ENCODE measurements around the gene FBF1.
A peak's percentile ranks its signal among the peaks of the same experiment; 100 is the strongest.

Gene FBF1

DNA sequence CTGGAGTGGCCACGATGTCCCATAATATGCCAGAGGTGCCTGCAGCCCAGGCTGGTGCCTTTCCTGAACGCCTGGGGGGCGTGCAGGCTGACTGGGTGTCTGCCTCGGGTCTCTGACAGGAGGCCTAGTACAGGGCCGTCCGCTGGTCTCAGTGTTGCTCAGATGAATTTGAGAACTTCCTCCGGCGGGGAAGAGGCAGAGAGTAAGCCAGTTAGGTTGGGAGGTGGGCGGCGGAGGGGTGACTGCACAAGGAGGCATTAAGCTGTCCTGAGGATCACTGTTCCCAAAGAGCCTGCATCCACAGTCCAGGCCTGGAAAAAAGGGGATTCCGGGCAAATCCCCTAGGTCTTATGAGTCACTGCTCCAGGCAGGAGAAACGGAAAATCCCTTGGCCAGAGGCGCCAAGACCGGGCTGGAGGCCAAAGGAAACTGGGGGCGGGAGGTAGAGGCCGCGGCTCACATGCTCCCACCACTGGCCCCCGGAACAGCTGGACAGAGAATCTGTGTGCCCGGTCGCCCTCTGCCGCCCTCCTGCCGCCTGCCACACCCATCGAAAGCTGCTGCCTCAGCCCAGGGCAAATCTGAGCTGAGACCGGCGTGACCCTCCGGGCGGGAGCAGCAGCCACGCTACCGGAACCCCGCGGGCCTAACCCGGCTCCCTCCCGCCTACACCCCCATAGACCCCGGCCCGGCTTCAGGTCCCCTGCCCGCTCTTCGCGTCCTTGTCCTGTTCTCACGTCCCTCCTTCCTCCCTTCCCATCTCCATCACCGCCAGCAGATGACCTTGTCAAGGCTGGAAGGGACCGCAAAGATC is 63.7 kb downstream of the FBF1 start:
- TF ChIP-seq, protein P1, sequence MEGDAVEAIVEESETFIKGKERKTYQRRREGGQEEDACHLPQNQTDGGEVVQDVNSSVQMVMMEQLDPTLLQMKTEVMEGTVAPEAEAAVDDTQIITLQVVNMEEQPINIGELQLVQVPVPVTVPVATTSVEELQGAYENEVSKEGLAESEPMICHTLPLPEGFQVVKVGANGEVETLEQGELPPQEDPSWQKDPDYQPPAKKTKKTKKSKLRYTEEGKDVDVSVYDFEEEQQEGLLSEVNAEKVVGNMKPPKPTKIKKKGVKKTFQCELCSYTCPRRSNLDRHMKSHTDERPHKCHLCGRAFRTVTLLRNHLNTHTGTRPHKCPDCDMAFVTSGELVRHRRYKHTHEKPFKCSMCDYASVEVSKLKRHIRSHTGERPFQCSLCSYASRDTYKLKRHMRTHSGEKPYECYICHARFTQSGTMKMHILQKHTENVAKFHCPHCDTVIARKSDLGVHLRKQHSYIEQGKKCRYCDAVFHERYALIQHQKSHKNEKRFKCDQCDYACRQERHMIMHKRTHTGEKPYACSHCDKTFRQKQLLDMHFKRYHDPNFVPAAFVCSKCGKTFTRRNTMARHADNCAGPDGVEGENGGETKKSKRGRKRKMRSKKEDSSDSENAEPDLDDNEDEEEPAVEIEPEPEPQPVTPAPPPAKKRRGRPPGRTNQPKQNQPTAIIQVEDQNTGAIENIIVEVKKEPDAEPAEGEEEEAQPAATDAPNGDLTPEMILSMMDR (IDR thresholded peaks at IDR 0.05; ENCODE audit: low read depth, low read length, poor library complexity, severe bottlenecking): no peak
- no peak for TF ChIP-seq EZH2phosphoT487 (IDR thresholded peaks at IDR 0.05; ENCODE audit: borderline replicate concordance, low read length)
- Histone ChIP-seq H3K27me3 (ENCODE audit: control insufficient read depth, low read length) (peaks cover 11% of the 10 kb centered on the region), H3K36me3 (ENCODE audit: control insufficient read depth, low read length) (peaks cover 10% of the 10 kb centered on the region), H3K9me2 (replicated peaks; ENCODE audit: control insufficient read depth, low read length) (no peaks in the 10 kb centered on the region), H4K20me1 (ENCODE audit: control insufficient read depth, insufficient read depth, low read depth, low read length) (no peaks in the 10 kb centered on the region), H3F3A (ENCODE audit: control insufficient read depth, insufficient read depth) (0 out of 2 replicates have a peak, but pooled peaks cover 6% of the 10 kb centered on the region), H3K79me2 (ENCODE audit: control insufficient read depth, low read length) (peaks cover 15% of the 10 kb centered on the region), H3K4me2 (ENCODE audit: low read length) (peak overlapping the region; percentile 98), H3K27ac (ENCODE audit: low read depth, low read length) (peak overlapping the region; percentile 80), H3K4me3 (ENCODE audit: low read length) (peak overlapping the region; percentile 75), H3K9me3 (ENCODE audit: control insufficient read depth, insufficient read depth, low read length) (no peaks in the 10 kb centered on the region), H3K4me1 (ENCODE audit: control insufficient read depth, low read length) (peaks cover 40% of the 10 kb centered on the region)

DNA sequence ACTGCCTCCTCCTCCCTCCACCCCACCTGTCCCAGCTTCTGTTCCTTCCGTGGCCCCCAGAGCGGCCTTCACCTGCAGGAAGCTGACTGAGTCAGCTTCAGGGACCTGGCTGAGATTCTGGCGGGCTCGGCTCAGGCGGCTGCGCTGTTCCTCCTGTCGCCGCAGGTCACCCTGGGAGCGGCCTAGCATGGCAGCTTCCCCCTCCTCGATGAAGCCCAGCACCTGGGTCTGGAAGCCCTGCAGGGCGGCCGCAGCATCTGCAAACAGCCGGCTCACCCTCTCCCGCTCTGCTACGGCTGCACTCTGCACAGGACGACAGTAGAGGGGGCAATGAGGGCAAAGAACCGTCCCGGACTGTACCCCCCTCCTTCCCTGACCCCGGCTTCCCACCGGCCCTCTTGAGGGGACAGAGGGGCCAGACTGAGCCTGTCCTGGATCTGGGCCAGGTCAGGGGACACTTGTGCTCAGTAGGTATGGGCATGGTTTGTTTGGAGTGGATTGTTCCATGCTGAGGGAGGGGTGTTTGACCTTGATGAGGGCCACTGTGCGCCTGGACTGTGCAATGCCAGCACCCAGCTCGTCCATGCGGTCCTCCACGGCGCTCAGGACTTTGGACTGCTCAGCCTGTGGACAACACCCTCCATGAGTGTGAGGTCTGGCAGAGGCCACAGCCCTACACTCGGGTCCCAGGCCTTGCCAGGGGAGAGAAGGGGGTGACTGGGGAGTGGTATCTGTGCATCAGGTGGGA is 64.5 kb downstream of the FBF1 start:
- Histone ChIP-seq H3K4me1 (ENCODE audit: control insufficient read depth, low read length) (peaks cover 40% of the 10 kb centered on the region), H3K79me2 (ENCODE audit: control insufficient read depth, low read length) (peaks cover 15% of the 10 kb centered on the region), H3F3A (ENCODE audit: control insufficient read depth, insufficient read depth) (0 out of 2 replicates have a peak, but pooled peaks cover 6% of the 10 kb centered on the region), H3K9me3 (ENCODE audit: control insufficient read depth, insufficient read depth, low read length) (no peaks in the 10 kb centered on the region), H3K9me2 (replicated peaks; ENCODE audit: control insufficient read depth, low read length) (no peaks in the 10 kb centered on the region), H3K4me2 (ENCODE audit: low read length) (peak overlapping the region; percentile 98), H3K36me3 (ENCODE audit: control insufficient read depth, low read length) (peaks cover 10% of the 10 kb centered on the region), H3K4me3 (ENCODE audit: low read length) (peak overlapping the region; percentile 75), H3K27me3 (ENCODE audit: control insufficient read depth, low read length) (peaks cover 9% of the 10 kb centered on the region), H4K20me1 (ENCODE audit: control insufficient read depth, insufficient read depth, low read depth, low read length) (no peaks in the 10 kb centered on the region), H3K27ac (ENCODE audit: low read depth, low read length) (peak overlapping the region; percentile 80)
- TF ChIP-seq EZH2phosphoT487 (IDR thresholded peaks at IDR 0.05; ENCODE audit: borderline replicate concordance, low read length): no peak
- TF ChIP-seq, protein P1 (IDR thresholded peaks at IDR 0.05; ENCODE audit: low read depth, low read length, poor library complexity, severe bottlenecking): peak; percentile 74

DNA sequence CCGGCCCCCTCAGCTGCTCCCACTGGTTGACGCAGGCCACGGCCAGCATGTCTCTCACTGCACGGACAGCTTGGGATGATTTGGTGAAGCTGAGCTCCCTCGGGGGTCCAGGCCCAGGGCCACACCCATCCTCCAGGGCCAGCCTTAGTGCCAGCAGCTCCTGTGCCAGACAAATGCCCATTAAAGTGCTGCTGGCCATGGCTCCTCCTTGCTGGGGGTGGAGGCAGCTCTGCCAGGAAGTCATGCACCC is 65.0 kb downstream of the FBF1 start:
- H3K27me3 ChIP-seq (ENCODE audit: control insufficient read depth, low read length): peaks cover 8% of the 10 kb centered on the region
- H3K4me3 ChIP-seq (ENCODE audit: low read length): peak overlapping the region; percentile 75
- 0 out of 2 replicates have a peak, but pooled peaks cover 6% of the 10 kb centered on the region for H3F3A ChIP-seq (ENCODE audit: control insufficient read depth, insufficient read depth)
- H4K20me1 ChIP-seq (ENCODE audit: control insufficient read depth, insufficient read depth, low read depth, low read length): no peaks in the 10 kb centered on the region
- H3K4me2 ChIP-seq (ENCODE audit: low read length): peak overlapping the region; percentile 98
- H3K9me2 ChIP-seq (replicated peaks; ENCODE audit: control insufficient read depth, low read length): no peaks in the 10 kb centered on the region
- peak overlapping the region; percentile 80 for H3K27ac ChIP-seq (ENCODE audit: low read depth, low read length)
- no peaks in the 10 kb centered on the region for H3K9me3 ChIP-seq (ENCODE audit: control insufficient read depth, insufficient read depth, low read length)
- H3K36me3 ChIP-seq (ENCODE audit: control insufficient read depth, low read length): peaks cover 10% of the 10 kb centered on the region
- peaks cover 40% of the 10 kb centered on the region for H3K4me1 ChIP-seq (ENCODE audit: control insufficient read depth, low read length)
- H3K79me2 ChIP-seq (ENCODE audit: control insufficient read depth, low read length): peaks cover 15% of the 10 kb centered on the region
- TF ChIP-seq EZH2phosphoT487 (IDR thresholded peaks at IDR 0.05; ENCODE audit: borderline replicate concordance, low read length): no peak
- TF ChIP-seq, protein P1 (IDR thresholded peaks at IDR 0.05; ENCODE audit: low read depth, low read length, poor library complexity, severe bottlenecking): no peak
